A549 (cell line): ENCODE measurements around the gene BCL2. TPM values are rescaled to one million over a fixed set of nuclear protein-coding genes. Genes with fewer than 3 reads are reported as not detected.

ENCODE experiments used
- ATAC-seq, 2 experiments: fragments of 200-7000 bp in 1 of 2; fragments of >200 bp in 1 of 2; cut with Nextera tagmentation in 1 of 2; cut with Tn5 transposase in 1 of 2; 3 replicates each; pipeline versions ENCODE4 v1.8.0 to v1.9.1; 2018 to 2020; ENCODE audit warnings: mild to moderate bottlenecking in 1 of 2, moderate library complexity in 1 of 2
- CTCF ChIA-PET: fragments of 300-600 bp; sonication (Branson Sonifier 250); formaldehyde crosslinking; extraction: SDS; loops from one replicate; lab custom pipeline; 2021; ENCODE audit warnings: antibody characterized with exemption, inconsistent platforms; lab: Yijun Ruan, JAX
- POLR2A ChIA-PET: fragments of 350-600 bp; formaldehyde crosslinking; extraction: SDS; loops from one replicate; lab custom pipeline; 2021; ENCODE audit warnings: antibody characterized with exemption, inconsistent platforms; lab: Yijun Ruan, JAX
- DNase-seq, 2 experiments: peaks; one replicate each; pipeline versions ENCODE4 v3.0.0 to v3.0.0-alpha.2; 2011 to 2016; ENCODE audit warnings: low read depth in 1 of 2, low spot score in 1 of 2
- FAIRE-seq: peaks from 2 replicates; lab custom pipeline; 2011; peaks lifted over from hg19 to GRCh38; lab: Jason Lieb, UNC
- H3K27ac ChIP-seq, 2 experiments: fragments of >200 bp; sonication (Bioruptor Twin); formaldehyde crosslinking; 3 replicates each; pipeline ENCODE4 v1.5.1; 2016 to 2017
- H3K4me1 ChIP-seq: fragments of >200 bp; sonication (Bioruptor Twin); formaldehyde crosslinking; 3 replicates; pipeline ENCODE4 v1.6.1; 2016
- H3K4me2 ChIP-seq: fragments of >200 bp; sonication (Bioruptor Twin); formaldehyde crosslinking; 3 replicates; pipeline ENCODE4 v1.6.1; 2016
- H3K4me3 ChIP-seq: fragments of >200 bp; sonication (Bioruptor Twin); formaldehyde crosslinking; 3 replicates; pipeline ENCODE4 v1.5.1; 2016
- H3K9me3 ChIP-seq: fragments of >200 bp; sonication (Bioruptor Twin); formaldehyde crosslinking; 3 replicates; pipeline ENCODE4 v1.6.1; 2016
- BHLHE40 ChIP-seq: IDR thresholded peaks from 2 replicates; pipeline ENCODE4 v1.6.1; 2012; ENCODE audit warnings: low read depth, low read length, inconsistent platforms
- EHMT2 ChIP-seq: fragments of 200-600 bp; sonication (generic); IDR thresholded peaks from 2 replicates; pipeline ENCODE4 v1.6.1; 2016; ENCODE audit warnings: antibody characterized with exemption, low read depth, mild to moderate bottlenecking, moderate library complexity
- FOSB ChIP-seq: fragments of 250-450 bp; sonication (Bioruptor Pico); IDR thresholded peaks from 2 replicates; pipeline ENCODE4 v1.5.0; 2020; ENCODE audit warnings: mild to moderate bottlenecking, moderate library complexity
- GATA3 ChIP-seq: IDR thresholded peaks from 2 replicates; pipeline ENCODE4 v1.6.1; 2012; ENCODE audit warnings: borderline replicate concordance
- MAFK ChIP-seq: fragments of 450-650 bp; IDR thresholded peaks from 2 replicates; pipeline ENCODE4 v1.6.1; 2014; ENCODE audit not compliant: partially characterized antibody
- POLR2AphosphoS2 ChIP-seq: conservative IDR thresholded peaks from 2 replicates; pipeline ENCODE4 v1.6.1; 2012; ENCODE audit warnings: low read length, improper control_type of control experiment, inconsistent platforms
- RAD21 ChIP-seq, 2 experiments: fragments of >200 bp in 1 of 2; sonication (Bioruptor Twin) in 1 of 2; formaldehyde crosslinking in 1 of 2; IDR thresholded peaks in 1 of 2; conservative IDR thresholded peaks in 1 of 2; 2 replicates in 1 of 2; 3 replicates in 1 of 2; pipeline ENCODE4 v1.6.1; 2012 to 2018; ENCODE audit warnings: inconsistent platforms in 1 of 2
- RFX5 ChIP-seq: fragments of 450-650 bp; IDR thresholded peaks from 2 replicates; pipeline ENCODE4 v1.7.1; 2014; ENCODE audit warnings: antibody characterized with exemption, mild to moderate bottlenecking, moderate library complexity
- SMC3 ChIP-seq: fragments of >200 bp; sonication (Bioruptor Twin); formaldehyde crosslinking; IDR thresholded peaks from 3 replicates; pipeline ENCODE4 v1.6.1; 2018; ENCODE audit warnings: inconsistent platforms
- TFCP2L1 ChIP-seq: fragments of 250-450 bp; sonication (Bioruptor Pico); IDR thresholded peaks from 2 replicates; pipeline ENCODE4 v1.5.0; 2021; ENCODE audit warnings: mild to moderate bottlenecking
- TP53 ChIP-seq: fragments of 250-450 bp; sonication (Bioruptor Pico); IDR thresholded peaks from 2 replicates; pipeline ENCODE4 v1.5.0; 2021; ENCODE audit warnings: mild to moderate bottlenecking, moderate library complexity
- ZC3H11A ChIP-seq: fragments of 450-650 bp; IDR thresholded peaks from 2 replicates; pipeline ENCODE4 v1.6.1; 2014; ENCODE audit warnings: antibody characterized with exemption, mild to moderate bottlenecking
- ZSCAN20 ChIP-seq: fragments of 250-450 bp; sonication (Bioruptor Pico); IDR thresholded peaks from 2 replicates; pipeline ENCODE4 v1.8.0; 2022; ENCODE audit warnings: mild to moderate bottlenecking, moderate library complexity
- WGBS: methylation state at CpG from one replicate; pipeline ENCODE4 v1.1.6; 2017; ENCODE audit errors: missing lambda C conversion rate; 5-methylcytosine and 5-hydroxymethylcytosine counted together
- polyA plus RNA-seq, 4 experiments: library from polyadenylated mRNA; depleted of rRNA in 3 of 4; stranded (reverse); fragments of >200 nt; fragmentation: RNase III in 1 of 4; extraction: RNeasy Plus Mini Kit Qiagen cat#74134 plus additional on column Dnase treatment in 1 of 4; gene quantifications; 2 replicates in 3 of 4; 3 replicates in 1 of 4; pipeline ENCODE4 v1.2.3, GENCODE V29; 2011 to 2017
- TF ChIP-seq, protein P1 (sequence below): fragments of 250-450 bp; sonication (Bioruptor Pico); IDR thresholded peaks from 2 replicates; pipeline ENCODE4 v1.5.0; 2020; ENCODE audit warnings: low read depth, mild to moderate bottlenecking, moderate library complexity
- TF ChIP-seq, protein P2 (sequence below): fragments of >200 bp; sonication (Bioruptor Twin); formaldehyde crosslinking; IDR thresholded peaks from 3 replicates; pipeline ENCODE4 v1.5.1; 2016

The BCL2 gene
- polyA plus RNA-seq, 2 of the 4 experiments (the other 2 are of a cell fraction) = 0.50 to 0.61 TPM

DNA sequence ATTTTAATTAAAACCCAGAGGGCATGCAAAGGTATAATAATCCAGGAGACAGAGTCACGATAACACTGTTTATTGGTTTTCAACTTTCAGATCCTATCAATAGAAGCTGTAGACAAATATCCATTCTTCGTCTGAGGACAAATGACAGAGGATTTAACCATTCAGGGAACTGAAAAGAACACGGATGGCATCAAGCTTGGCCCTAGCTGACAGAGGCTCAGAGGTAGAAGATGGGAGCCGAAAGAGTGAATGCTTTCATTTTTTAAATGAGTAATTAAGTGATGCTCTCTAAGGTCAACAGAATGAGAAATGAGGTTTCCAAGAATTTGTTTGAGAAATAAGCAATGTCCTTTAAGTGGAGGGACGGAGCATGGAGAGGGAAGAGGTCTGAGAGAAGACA lies 62.1 kb downstream of the BCL2 start:
- H3K4me3 ChIP-seq = no peak overlapping the region
- POLR2A ChIA-PET = no interaction called here
- TF ChIP-seq EHMT2 (no peak), SMC3 (no peak)
- TF ChIP-seq, protein P1, sequence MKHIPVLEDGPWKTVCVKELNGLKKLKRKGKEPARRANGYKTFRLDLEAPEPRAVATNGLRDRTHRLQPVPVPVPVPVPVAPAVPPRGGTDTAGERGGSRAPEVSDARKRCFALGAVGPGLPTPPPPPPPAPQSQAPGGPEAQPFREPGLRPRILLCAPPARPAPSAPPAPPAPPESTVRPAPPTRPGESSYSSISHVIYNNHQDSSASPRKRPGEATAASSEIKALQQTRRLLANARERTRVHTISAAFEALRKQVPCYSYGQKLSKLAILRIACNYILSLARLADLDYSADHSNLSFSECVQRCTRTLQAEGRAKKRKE (CRISPR knock-in tag) = no peak
- TF ChIP-seq, all 56 proteins: peak for 0
- WGBS = 20% methylated on average over 5 of the region's 5 CpGs
- Histone ChIP-seq H3K27ac (no peak overlapping the region), H3K9me3 (no peaks in the 10 kb centered on the region), H3K4me1 (no peaks in the 10 kb centered on the region), H3K4me2 (no peak overlapping the region)
- FAIRE-seq (no peak), ATAC-seq (no peak), DNase-seq (no peak)
- CTCF ChIA-PET = interaction anchor here (1.0 kb wide), 1 partner anchor 27 kb away, joined by 3 read pairs; no protein-coding TSS in a partner anchor

DNA sequence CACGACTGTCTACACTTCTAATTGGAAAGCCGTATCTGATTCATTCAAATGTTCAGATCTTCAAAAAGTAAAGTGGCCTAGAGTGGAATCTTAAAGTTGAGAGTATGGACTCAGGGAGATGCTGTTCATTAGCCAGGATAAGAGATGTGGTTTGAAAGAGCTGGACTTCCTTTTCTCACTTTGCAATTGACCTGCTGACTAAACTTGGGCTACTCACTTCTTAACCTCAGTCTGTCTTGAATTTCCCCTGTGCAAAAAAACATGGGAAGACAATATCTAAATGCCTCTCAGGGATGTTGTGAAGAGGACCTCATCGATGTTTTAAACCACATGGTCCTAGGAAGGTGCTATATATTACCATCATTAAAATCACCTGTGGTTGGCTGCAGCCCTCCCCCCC lies 64.1 kb downstream of the BCL2 start:
- POLR2A ChIA-PET = no interaction called here
- FAIRE-seq (no peak), ATAC-seq (no peak), DNase-seq (no peak)
- 35% methylated on average over 3 of the region's 3 CpGs for WGBS
- Histone ChIP-seq H3K4me1 (no peaks in the 10 kb centered on the region), H3K4me2 (no peak overlapping the region), H3K9me3 (no peaks in the 10 kb centered on the region), H3K4me3 (no peak overlapping the region), H3K27ac (no peak overlapping the region)
- no peak for TF ChIP-seq TP53 (CRISPR knock-in tag)
- no peak for TF ChIP-seq RFX5
- no peak for TF ChIP-seq ZC3H11A
- no peak for TF ChIP-seq FOSB (CRISPR knock-in tag)
- no peak for TF ChIP-seq MAFK
- no peak for TF ChIP-seq GATA3
- CTCF ChIA-PET = no interaction called here

DNA sequence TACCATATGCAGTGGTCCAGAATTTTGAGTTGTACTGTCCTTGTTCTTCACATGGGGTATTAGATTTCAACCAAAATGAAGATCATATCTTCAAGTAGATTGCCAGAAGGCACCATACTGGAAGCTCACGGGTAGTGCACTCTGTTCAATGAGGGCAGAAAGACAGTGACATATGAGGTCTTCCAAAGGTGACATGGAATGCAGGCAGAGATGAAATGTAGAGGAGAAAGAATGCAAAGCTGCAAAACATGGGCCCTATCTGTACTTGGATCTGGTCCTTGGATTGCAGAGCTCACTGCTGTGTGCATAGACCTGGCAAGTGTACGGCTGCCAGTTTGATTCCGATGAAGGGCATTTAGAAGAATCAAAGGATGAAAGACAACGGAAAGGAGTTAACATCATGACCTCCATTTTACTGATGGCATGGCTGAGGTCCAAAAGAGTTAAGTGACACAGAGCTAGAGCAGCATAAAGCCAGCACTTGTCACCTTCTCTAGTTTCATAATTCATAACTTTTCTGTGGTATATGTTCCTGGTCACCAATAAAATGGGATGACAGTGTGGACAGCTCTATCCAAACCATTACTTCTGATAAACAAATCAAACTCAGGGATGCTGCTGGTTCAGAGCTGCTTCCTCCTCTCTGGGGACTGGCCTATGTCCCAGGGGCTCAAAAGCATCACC lies 64.7 kb downstream of the BCL2 start:
- ATAC-seq = no peak
- no peaks in the 10 kb centered on the region for H3K9me3 ChIP-seq
- no peak overlapping the region for H3K4me2 ChIP-seq
- no peak for DNase-seq
- ChIA-PET POLR2A (no interaction called here), CTCF (no interaction called here)
- 62% methylated on average over 4 of the region's 4 CpGs for WGBS
- TF ChIP-seq RAD21 (conservative IDR thresholded peaks at IDR 0.05 in 1 of 2, IDR thresholded peaks at IDR 0.05 in 1 of 2) (no peak), TFCP2L1 (CRISPR knock-in tag) (no peak), BHLHE40 (no peak), ZSCAN20 (CRISPR knock-in tag) (no peak), POLR2AphosphoS2 (no peak)
- TF ChIP-seq, protein P2, sequence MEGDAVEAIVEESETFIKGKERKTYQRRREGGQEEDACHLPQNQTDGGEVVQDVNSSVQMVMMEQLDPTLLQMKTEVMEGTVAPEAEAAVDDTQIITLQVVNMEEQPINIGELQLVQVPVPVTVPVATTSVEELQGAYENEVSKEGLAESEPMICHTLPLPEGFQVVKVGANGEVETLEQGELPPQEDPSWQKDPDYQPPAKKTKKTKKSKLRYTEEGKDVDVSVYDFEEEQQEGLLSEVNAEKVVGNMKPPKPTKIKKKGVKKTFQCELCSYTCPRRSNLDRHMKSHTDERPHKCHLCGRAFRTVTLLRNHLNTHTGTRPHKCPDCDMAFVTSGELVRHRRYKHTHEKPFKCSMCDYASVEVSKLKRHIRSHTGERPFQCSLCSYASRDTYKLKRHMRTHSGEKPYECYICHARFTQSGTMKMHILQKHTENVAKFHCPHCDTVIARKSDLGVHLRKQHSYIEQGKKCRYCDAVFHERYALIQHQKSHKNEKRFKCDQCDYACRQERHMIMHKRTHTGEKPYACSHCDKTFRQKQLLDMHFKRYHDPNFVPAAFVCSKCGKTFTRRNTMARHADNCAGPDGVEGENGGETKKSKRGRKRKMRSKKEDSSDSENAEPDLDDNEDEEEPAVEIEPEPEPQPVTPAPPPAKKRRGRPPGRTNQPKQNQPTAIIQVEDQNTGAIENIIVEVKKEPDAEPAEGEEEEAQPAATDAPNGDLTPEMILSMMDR = no peak
- TF ChIP-seq, all 56 proteins: peak for 0
- Histone ChIP-seq H3K27ac (no peak overlapping the region), H3K4me1 (no peaks in the 10 kb centered on the region), H3K4me3 (no peak overlapping the region)
- FAIRE-seq = no peak

DNA sequence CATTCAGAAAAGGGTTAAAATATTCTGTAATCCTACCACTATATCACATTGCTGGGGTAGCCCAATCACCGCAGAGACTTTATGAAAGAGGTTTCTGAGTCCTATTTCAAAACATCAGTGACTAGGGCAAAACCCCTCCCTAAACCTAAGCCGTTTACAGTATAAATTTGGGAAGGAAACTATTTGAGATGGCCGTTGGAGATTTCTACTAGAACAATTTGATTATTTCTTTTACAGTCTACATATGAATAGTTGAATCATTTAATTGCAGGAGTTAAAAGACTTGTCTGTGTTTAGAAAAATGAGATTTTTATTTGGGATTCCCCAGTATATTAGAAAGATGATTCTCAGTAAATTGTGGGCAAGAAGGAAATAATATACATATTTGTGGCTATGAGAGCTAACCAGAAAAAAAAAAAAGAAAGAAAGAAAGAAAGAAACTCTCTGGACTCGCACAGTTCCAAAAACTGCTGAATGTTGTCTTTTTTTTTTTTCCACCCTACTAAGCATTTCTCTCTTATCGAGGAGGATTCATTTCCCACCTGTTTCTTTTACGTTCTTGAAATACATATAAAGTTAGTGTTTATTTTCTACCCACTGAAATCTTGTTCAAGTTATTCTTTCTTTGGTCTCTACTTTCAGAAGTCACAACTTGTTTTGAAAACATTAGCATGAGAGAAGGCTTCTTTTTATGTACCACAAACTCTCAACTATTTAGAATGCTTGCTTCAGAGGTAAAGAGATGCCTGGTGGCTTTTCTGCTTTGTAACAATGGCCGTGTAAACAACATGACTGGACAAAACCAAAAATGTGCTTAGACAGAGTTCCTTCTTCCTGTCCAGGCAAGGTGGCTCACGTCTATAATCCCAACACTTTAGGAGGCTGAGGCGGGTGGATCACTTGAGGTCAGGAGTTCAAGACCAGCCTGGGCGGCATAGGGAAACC lies 65.9 kb downstream of the BCL2 start:
- FAIRE-seq = no peak
- CTCF ChIA-PET = no interaction called here

More for the DNA sequence above, 65.9 kb downstream of the BCL2 start:
- H3K4me1 ChIP-seq = no peaks in the 10 kb centered on the region
- no peak overlapping the region for H3K4me3 ChIP-seq
- H3K4me2 ChIP-seq = no peak overlapping the region
- no peak overlapping the region for H3K27ac ChIP-seq
- POLR2A ChIA-PET = no interaction called here
- 36% methylated on average over 10 of the region's 10 CpGs for WGBS
- TF ChIP-seq ZC3H11A (no peak), MAFK (peak; percentile 7)
- ATAC-seq (no peak), DNase-seq (no peak)
- H3K9me3 ChIP-seq = no peaks in the 10 kb centered on the region
